Measurements from ENCODE around the gene FAM227B. TPM values are rescaled to one million over a fixed set of nuclear protein-coding genes. Genes with fewer than 3 reads are reported as not detected.

Gene FAM227B
- polyA plus RNA-seq, 1 experiment: 5.0 TPM

- no peaks in the 10 kb centered on the region for H3K27me3 ChIP-seq (ENCODE audit: control insufficient read depth, insufficient read depth, low read length)
- TF ChIP-seq CTCF (IDR thresholded peaks at IDR 0.05; ENCODE audit: insufficient read depth, low read depth, low read length): no peak
- H3K36me3 ChIP-seq (ENCODE audit: control insufficient read depth, insufficient read depth, low read length): no peaks in the 10 kb centered on the region
- POLR2A ChIA-PET: no interaction called here
- CTCF ChIA-PET: no interaction called here
- no peak overlapping the region for H3K4me3 ChIP-seq (ENCODE audit: low read depth, low read length)
- DNase-seq (ENCODE audit: low read depth): no peak
Measured at GRCh38 chr15:49435174-49435573, 185.4 kb downstream of the FAM227B start.

- TF ChIP-seq CTCF (IDR thresholded peaks at IDR 0.05; ENCODE audit: insufficient read depth, low read depth, low read length): no peak
- CTCF ChIA-PET: no interaction called here
- Histone ChIP-seq H3K4me3 (ENCODE audit: low read depth, low read length) (no peak overlapping the region), H3K27me3 (ENCODE audit: control insufficient read depth, insufficient read depth, low read length) (no peaks in the 10 kb centered on the region), H3K36me3 (ENCODE audit: control insufficient read depth, insufficient read depth, low read length) (no peaks in the 10 kb centered on the region)
- POLR2A ChIA-PET: no interaction called here
- no peak for DNase-seq (ENCODE audit: low read depth)
Measured at GRCh38 chr15:49430046-49430445, 190.6 kb downstream of the FAM227B start.

GRCh38 chr15:49428409-49429095 is 192.1 kb downstream of the FAM227B start:
- DNase-seq (ENCODE audit: low read depth): peak; percentile 36
- Histone ChIP-seq H3K27me3 (ENCODE audit: control insufficient read depth, insufficient read depth, low read length) (no peaks in the 10 kb centered on the region), H3K36me3 (ENCODE audit: control insufficient read depth, insufficient read depth, low read length) (no peaks in the 10 kb centered on the region), H3K4me3 (ENCODE audit: low read depth, low read length) (no peak overlapping the region)
- ChIA-PET POLR2A (no interaction called here), CTCF (no interaction called here)
- TF ChIP-seq CTCF (IDR thresholded peaks at IDR 0.05; ENCODE audit: insufficient read depth, low read depth, low read length): no peak

- H3K27me3 ChIP-seq (ENCODE audit: control insufficient read depth, insufficient read depth, low read length): no peaks in the 10 kb centered on the region
- ChIA-PET POLR2A (interaction anchor here (0.6 to 0.9 kb wide), 2 partner anchors 218 to 232 kb away, joined by 4 to 9 read pairs; no protein-coding TSS in a partner anchor), CTCF (no interaction called here)
- H3K4me3 ChIP-seq (ENCODE audit: low read depth, low read length): peak overlapping the region; percentile 52; the same call in 1 of the 2 replicates
- no peak for TF ChIP-seq CTCF (IDR thresholded peaks at IDR 0.05; ENCODE audit: insufficient read depth, low read depth, low read length)
- H3K36me3 ChIP-seq (ENCODE audit: control insufficient read depth, insufficient read depth, low read length): no peaks in the 10 kb centered on the region
- no peak for DNase-seq (ENCODE audit: low read depth)
Measured at GRCh38 chr15:49427372-49427771, 193.2 kb downstream of the FAM227B start.

- H3K36me3 ChIP-seq (ENCODE audit: control insufficient read depth, insufficient read depth, low read length): no peaks in the 10 kb centered on the region
- CTCF ChIA-PET: interaction anchor here (1.0 kb wide), 1 partner anchor 190 kb away, joined by 3 read pairs; no protein-coding TSS in a partner anchor
- peak overlapping the region; percentile 52 for H3K4me3 ChIP-seq (ENCODE audit: low read depth, low read length)
- no peak for TF ChIP-seq CTCF (IDR thresholded peaks at IDR 0.05; ENCODE audit: insufficient read depth, low read depth, low read length)
- no peaks in the 10 kb centered on the region for H3K27me3 ChIP-seq (ENCODE audit: control insufficient read depth, insufficient read depth, low read length)
- DNase-seq (ENCODE audit: low read depth): no peak
- POLR2A ChIA-PET: interaction anchor here (0.6 kb wide), 1 partner anchor 33 kb away, joined by 3 read pairs; no protein-coding TSS in a partner anchor
Measured at GRCh38 chr15:49424954-49425353, 195.7 kb downstream of the FAM227B start.

All from BJ (cell line).